HG03064 (cell line): ENCODE data around the gene KLHL25.

Experiments used
- ATAC-seq: cut with Tn5 transposase; IDR thresholded peaks from one replicate; pipeline ENCODE4 v1.9.1; 2021; ENCODE audit warnings: low read depth; ENCODE audit not compliant: unreplicated experiment

The KLHL25 gene

GRCh38 chr15:85722374-85723152 lies 72.2 kb downstream of the KLHL25 start:
- ATAC-seq: no peak

- ATAC-seq: no peak
Measured at GRCh38 chr15:85718981-85719380, 75.7 kb downstream of the KLHL25 start.

GRCh38 chr15:85718271-85718971 lies 76.3 kb downstream of the KLHL25 start:
- ATAC-seq: peak; percentile 66

DNA sequence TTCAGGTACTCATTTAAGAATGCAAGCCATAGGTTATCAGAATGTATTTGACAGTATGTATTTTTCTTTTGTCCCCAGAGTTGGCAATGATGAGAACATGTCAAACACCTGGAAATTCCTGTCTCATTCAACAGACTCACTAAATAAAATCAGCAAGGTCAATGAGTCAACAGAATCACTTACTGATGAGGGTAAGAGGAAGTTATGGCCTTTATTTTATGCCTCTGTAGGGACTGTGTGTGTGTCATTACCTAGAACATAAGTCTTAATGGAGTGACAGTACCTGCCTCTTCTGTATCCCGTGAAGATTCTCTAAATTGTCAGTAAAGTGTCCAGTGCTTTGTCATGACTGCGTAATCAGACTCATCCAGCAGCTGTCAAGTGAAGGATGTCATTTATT lies 77.5 kb downstream of the KLHL25 start:
- ATAC-seq: no peak

DNA sequence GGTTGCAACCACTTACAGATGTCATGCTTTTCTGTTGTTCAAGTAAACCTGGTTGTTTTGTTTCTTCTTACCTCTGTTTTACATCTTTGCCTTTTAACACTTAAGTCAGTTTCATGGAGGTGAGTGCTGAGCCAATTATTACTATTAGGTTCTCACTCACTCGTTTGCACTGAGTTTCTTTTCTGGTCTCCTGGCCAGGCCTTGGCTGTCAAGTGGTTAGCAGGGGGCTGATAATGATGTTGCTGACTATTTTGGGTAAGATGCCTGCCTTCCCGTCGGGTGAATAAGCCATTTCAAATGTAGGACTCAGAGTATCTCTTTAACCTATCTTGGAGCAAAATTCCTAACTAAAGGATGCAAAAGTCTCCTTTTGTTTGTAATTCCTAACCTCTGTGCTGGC lies 78.5 kb downstream of the KLHL25 start:
- ATAC-seq: no peak

DNA sequence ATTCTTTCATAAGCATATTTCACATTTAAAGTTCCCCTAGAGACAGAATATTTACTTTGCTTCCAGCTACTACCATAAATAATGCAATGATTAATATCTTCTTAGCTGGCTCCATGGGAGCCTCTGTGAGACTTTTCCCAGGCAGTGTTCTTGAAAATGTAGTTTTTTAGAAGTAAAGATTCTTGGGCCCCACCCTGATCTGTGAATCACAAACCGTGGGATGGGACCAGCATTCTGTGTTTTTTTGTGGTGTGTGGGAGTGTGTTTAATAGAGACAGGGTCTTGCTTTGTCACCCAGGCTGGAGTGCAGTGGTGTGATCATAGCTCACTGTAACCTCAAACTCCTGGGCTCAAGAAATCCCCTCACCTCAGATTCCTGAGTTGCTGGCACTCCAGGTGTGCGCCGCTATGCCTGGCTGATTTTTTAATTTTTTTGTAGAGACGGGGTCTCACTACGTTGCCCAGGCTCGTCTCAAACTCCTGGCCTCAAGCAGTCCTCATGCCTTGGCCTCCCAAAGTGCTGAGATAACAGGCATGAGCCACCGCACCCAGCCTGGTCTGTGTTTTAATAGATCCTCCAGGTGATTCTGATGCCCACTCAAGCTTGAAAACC lies 83.0 kb downstream of the KLHL25 start:
- no peak for ATAC-seq

GRCh38 chr15:85710340-85710842 lies 84.3 kb downstream of the KLHL25 start:
- ATAC-seq: no peak
